ENCODE results near the gene ATP6V0A1.

ATP6V0A1 gene

GRCh38 chr17:42563950-42564349, 105.3 kb downstream of the ATP6V0A1 start:
- DNase-seq, result no peak

DNA sequence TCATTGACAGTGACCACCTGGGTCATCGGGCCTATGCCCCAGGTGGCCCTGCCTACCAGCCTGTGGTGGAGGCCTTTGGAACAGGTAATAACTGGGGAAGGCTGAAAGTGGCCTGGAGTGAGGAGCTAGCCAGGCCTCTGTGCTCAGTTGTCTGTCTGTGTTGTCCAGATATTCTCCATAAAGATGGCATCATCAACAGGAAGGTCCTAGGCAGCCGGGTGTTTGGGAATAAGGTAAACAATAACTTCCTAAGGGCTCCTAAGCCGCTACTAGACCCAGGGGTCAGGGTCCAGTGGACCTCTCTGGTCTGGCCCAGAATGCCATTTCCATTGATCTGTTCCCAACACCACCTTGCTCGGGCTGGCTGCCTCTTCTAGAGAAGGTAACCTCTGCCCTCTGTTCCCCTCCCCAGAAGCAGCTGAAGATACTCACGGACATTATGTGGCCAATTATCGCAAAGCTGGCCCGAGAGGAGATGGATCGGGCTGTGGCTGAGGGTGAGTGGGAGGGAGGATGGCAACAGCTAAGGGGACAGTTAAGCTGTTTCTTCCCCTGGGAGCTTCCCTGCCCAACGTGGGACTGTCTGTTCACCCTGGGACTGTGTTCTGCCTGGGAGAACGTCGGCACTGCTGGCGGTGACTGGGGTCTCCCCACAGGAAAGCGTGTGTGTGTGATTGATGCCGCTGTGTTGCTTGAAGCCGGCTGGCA, 106.3 kb downstream of the ATP6V0A1 start:
- DNase-seq, result no peak

GRCh38 chr17:42565523-42566214, 107.0 kb downstream of the ATP6V0A1 start:
- DNase-seq, result no peak

DNA sequence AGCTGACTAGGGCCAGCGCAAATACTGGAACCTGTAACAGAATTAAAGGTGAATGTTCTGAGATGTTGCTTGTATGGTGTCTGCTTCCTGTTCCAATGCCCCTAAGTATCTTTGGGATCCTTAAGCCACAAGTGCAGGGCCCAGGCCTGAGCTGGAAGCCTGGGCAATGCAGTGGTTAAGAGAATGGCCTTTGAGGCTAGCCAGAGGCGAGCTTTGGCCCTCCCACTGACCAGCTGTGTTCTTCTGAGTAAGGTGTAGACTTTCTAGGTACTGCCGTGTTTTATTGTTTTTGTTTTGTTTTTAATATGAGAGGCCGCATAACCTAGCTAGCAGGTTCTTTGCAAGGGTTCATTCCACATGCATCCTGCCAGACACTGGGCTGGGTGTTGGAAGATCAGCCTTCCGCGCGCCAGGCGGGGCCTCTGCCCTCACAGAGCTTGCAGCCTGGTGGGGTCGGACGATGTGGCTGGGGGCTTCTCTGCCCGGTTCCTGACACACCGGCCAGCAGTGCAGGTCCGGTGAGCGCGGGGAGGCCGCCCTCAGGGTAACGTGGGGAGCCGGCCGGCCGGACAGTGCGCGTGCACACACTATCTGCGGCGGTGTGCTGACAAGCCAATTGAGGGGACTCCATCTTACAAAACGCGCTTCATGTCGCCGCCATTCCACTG, 107.7 kb downstream of the ATP6V0A1 start:
- DNase-seq, result no peak

GRCh38 chr17:42566883-42567573, 108.3 kb downstream of the ATP6V0A1 start, which contains the start of gene MLX:
TSS of gene MLX (plus strand) at chr17:42567100. CDS start at chr17:42567125, 25 bp downstream.
- DNase-seq, result peak; percentile 83

GRCh38 chr17:42568341-42569111, 109.8 kb downstream of the ATP6V0A1 start:
- DNase-seq, result no peak

DNA sequence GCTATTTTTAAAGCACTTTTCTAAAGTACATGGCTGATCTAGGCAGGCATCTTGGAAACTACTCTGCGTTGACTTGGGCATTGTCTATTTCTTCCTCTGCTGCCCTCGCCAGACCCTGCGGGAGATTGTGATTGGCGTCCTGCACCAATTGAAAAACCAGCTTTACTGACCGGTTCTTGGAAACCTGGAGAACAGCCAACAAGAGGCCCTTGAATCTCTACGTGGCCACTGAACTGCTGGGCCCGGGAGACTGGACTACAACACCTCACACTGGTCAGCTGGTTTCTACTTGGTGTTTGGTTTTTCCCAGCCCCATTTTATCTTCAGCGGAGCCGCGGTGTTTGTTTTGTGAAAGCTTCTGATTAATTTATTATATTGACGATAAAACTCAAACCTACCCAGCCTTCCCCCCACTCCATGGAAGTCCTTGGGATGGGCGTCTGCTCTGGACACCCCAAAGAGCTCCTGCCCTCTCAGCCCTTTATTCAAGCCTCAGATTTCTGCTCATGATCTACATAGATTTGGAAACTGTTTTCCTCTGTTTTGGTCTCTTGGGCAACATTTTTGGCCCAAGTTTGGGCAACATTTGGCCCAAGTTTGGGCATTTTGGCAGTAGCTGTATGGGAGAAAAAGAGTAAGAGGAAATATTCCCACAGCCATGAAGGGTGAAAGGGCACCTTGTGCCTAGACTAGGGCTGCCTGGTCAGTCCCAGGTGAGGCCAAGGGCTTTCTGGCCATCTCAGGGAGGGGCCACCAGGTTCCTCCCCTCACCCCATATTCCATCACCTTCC, 113.0 kb downstream of the ATP6V0A1 start:
- no peak for DNase-seq
